BJ (cell line): Measurements from ENCODE around the gene TXNL4A. TPM values are rescaled to one million over a fixed set of nuclear protein-coding genes. Genes with fewer than 3 reads are reported as not detected.
"Not testable (repeated sequence)": the region's sequence is repeated elsewhere in the genome, so short reads cannot be mapped to it uniquely, and the experiment has no call there.

Experiments
- CTCF ChIA-PET: fragments of 350-600 bp; formaldehyde crosslinking; extraction: SDS; loops from one replicate; lab custom pipeline; 2021; ENCODE audit warnings: antibody characterized with exemption, inconsistent platforms; lab: Yijun Ruan, JAX
- POLR2A ChIA-PET: fragments of 300-600 bp; sonication (Branson Sonifier 250); formaldehyde crosslinking; extraction: SDS; loops from one replicate; lab custom pipeline; 2021; ENCODE audit warnings: antibody characterized with exemption; lab: Charles Lee
- DNase-seq: peaks from one replicate; pipeline ENCODE4 v3.0.0-alpha.2; 2011; ENCODE audit warnings: low read depth
- H3K27me3 ChIP-seq: 2 replicates; pipeline ENCODE4 v1.6.0; 2011; ENCODE audit warnings: low read length; ENCODE audit not compliant: control insufficient read depth, insufficient read depth
- H3K36me3 ChIP-seq: 2 replicates; pipeline ENCODE4 v1.5.1; 2011; ENCODE audit warnings: low read length; ENCODE audit not compliant: control insufficient read depth, insufficient read depth
- H3K4me3 ChIP-seq: 2 replicates; pipeline ENCODE4 v1.5.1; 2011; ENCODE audit warnings: low read depth, mild to moderate bottlenecking, control low read depth, low read length
- polyA plus RNA-seq: library from polyadenylated mRNA; depleted of rRNA; stranded (reverse); fragments of >200 nt; gene quantifications from 2 replicates; pipeline ENCODE4 v1.2.3, GENCODE V29; 2011
- TF ChIP-seq, protein P1 (sequence below): IDR thresholded peaks from 2 replicates; pipeline ENCODE4 v1.5.1; 2011; ENCODE audit warnings: low read depth, mild to moderate bottlenecking, control low read depth, inconsistent platforms, low read length, moderate library complexity; ENCODE audit not compliant: insufficient read depth

The TXNL4A gene
- polyA plus RNA-seq, 1 experiment = 95.8 TPM

DNA sequence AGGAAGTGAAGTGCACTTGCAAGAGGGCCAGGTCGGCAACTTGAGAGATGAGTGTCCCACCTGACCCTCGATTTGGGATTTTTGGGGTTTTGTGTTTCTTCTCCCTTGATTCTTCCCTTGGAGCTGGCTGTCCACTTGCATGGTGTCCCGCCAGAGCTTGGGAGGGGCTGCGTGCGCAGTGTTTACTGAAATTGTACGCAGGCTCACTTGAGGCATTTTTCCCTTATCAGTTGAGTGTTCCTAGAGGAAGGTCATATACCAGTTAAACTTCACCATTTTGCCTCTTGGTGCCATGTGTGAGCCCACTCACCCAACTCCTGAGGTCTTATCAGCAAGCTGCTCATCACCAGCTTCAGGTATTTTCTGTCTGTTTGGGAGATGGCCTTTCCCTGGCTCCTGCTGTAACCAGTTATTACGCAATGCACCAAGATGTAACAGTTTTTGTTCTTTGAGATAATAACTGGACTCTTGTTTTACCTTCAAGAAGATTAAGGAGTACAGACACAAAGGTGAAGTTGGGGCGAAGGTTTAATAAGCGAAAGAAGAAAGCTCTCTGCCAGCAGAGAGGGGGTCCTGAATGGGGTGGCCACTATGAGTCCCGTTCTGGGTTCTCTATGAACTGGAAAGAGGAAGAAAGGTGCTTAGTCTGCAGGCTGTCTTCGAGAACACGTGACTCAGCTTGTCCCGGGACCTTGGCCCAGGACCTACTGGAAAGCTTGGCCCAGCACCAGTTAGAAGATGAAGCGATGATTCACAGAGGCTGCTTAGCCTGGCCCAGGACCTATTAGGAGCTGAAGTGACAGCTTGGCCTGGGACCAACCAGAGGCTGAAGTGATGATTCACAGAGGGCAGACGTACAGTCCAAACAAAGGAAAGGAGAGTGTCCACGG lies 21.5 kb upstream of the TXNL4A start:
- Histone ChIP-seq H3K36me3 (no peaks in the 10 kb centered on the region), H3K4me3 (no peak overlapping the region), H3K27me3 (no peaks in the 10 kb centered on the region)
- ChIA-PET POLR2A (no interaction called here), CTCF (interaction anchor here (1.0 kb wide), 1 partner anchor 13 kb away, joined by 3 read pairs; no protein-coding TSS in a partner anchor)
- TF ChIP-seq, protein P1, sequence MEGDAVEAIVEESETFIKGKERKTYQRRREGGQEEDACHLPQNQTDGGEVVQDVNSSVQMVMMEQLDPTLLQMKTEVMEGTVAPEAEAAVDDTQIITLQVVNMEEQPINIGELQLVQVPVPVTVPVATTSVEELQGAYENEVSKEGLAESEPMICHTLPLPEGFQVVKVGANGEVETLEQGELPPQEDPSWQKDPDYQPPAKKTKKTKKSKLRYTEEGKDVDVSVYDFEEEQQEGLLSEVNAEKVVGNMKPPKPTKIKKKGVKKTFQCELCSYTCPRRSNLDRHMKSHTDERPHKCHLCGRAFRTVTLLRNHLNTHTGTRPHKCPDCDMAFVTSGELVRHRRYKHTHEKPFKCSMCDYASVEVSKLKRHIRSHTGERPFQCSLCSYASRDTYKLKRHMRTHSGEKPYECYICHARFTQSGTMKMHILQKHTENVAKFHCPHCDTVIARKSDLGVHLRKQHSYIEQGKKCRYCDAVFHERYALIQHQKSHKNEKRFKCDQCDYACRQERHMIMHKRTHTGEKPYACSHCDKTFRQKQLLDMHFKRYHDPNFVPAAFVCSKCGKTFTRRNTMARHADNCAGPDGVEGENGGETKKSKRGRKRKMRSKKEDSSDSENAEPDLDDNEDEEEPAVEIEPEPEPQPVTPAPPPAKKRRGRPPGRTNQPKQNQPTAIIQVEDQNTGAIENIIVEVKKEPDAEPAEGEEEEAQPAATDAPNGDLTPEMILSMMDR = no peak
- DNase-seq = peak; percentile 87

DNA sequence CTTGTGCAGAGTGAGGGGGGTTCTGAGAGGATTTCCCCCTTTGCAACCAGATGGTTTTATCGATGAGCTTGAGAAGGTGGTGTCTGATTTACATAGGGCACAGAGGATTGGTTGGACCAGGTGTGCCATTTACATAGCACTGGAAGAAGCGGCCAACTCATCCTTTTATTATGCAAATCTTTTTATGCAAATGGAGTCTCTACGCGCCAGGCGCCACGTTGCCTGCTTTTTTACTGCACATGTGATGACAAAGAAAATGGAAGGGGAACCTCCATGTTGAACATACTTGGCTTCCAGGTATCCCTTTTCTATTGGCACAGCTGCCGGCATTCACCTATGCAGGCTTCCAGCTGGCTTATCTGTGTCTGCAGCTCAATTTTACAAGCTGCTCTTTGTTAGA lies 18.4 kb upstream of the TXNL4A start:
- H3K27me3 ChIP-seq = no peaks in the 10 kb centered on the region; the same call in 1 of the 2 replicates
- ChIA-PET POLR2A (no interaction called here), CTCF (no interaction called here)
- no peak for DNase-seq
- H3K36me3 ChIP-seq = no peaks in the 10 kb centered on the region
- no peak overlapping the region for H3K4me3 ChIP-seq
- TF ChIP-seq, protein P1 = no peak

GRCh38 chr18:80004600-80005342 lies 16.4 kb upstream of the TXNL4A start:
- POLR2A ChIA-PET = no interaction called here
- TF ChIP-seq, protein P1 = no peak
- CTCF ChIA-PET = no interaction called here
- DNase-seq = no peak
- Histone ChIP-seq H3K36me3 (no peaks in the 10 kb centered on the region), H3K4me3 (no peak overlapping the region), H3K27me3 (no peaks in the 10 kb centered on the region; the same call in 1 of the 2 replicates)

GRCh38 chr18:80002468-80002867 lies 14.1 kb upstream of the TXNL4A start:
- Histone ChIP-seq H3K36me3 (no peaks in the 10 kb centered on the region), H3K27me3 (no peaks in the 10 kb centered on the region; the same call in 1 of the 2 replicates), H3K4me3 (no peak overlapping the region)
- CTCF ChIA-PET = no interaction called here
- POLR2A ChIA-PET = no interaction called here
- TF ChIP-seq, protein P1 = no peak
- no peak for DNase-seq

DNA sequence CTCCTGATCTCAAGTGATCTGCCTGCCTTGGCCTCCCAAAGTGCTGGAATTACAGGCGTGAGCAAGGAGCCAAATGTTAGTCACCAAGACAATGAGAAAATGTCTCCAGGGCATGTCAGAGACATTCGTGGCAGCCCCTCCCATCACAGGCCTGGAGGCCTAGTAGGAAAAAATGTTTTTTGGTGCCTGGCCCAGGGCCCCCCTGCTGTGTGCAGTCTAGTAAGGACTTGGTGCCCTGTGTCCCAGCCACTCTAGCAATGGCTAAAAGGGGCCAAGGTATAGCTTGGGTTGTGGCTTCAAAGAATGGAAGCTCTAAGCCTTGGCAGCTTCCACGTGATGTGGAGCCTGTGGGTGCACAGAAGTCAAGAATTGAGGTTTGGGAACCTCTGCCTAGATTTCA lies 12.5 kb upstream of the TXNL4A start:
- Histone ChIP-seq H3K36me3 (no peaks in the 10 kb centered on the region), H3K27me3 (no peaks in the 10 kb centered on the region; the same call in 1 of the 2 replicates), H3K4me3 (no peak overlapping the region)
- POLR2A ChIA-PET = no interaction called here
- TF ChIP-seq, protein P1 = no peak
- CTCF ChIA-PET = no interaction called here
- DNase-seq = no peak

GRCh38 chr18:79999701-80000100 lies 11.3 kb upstream of the TXNL4A start:
- H3K27me3 ChIP-seq, H3K4me3 ChIP-seq, CTCF ChIA-PET, POLR2A ChIA-PET, DNase-seq, H3K36me3 ChIP-seq: not testable (repeated sequence)
